ENCODE data around the gene MACROD1. TPM values are rescaled to one million over a fixed set of nuclear protein-coding genes. Genes with fewer than 3 reads are reported as not detected.

Gene MACROD1
- total RNA-seq, 2 experiments from 2014 or later: 6.0 to 6.3 TPM

DNA sequence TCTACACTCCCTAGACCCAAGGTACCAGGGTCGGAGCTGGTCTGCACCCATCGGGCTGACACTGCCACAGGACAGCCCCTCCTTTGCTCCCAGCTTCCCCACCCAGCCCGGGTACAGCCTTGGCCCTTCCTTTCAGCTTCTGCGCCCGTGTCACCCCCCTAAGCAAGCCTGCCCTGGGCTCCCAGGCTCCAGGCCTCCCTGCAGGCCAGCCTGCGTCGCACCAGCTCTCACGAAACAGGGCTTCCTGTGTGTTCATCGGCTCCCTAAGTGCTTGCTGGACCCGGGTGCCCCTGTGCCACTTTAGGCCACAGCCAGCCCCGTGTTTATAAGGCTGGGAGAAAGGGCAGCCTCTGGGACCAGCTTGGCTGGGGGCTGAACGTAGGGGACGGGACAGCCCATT is 109.1 kb downstream of the MACROD1 start:
- H3K4me3 ChIP-seq (ENCODE audit: low read length): no peak overlapping the region
- TF ChIP-seq, protein P1, sequence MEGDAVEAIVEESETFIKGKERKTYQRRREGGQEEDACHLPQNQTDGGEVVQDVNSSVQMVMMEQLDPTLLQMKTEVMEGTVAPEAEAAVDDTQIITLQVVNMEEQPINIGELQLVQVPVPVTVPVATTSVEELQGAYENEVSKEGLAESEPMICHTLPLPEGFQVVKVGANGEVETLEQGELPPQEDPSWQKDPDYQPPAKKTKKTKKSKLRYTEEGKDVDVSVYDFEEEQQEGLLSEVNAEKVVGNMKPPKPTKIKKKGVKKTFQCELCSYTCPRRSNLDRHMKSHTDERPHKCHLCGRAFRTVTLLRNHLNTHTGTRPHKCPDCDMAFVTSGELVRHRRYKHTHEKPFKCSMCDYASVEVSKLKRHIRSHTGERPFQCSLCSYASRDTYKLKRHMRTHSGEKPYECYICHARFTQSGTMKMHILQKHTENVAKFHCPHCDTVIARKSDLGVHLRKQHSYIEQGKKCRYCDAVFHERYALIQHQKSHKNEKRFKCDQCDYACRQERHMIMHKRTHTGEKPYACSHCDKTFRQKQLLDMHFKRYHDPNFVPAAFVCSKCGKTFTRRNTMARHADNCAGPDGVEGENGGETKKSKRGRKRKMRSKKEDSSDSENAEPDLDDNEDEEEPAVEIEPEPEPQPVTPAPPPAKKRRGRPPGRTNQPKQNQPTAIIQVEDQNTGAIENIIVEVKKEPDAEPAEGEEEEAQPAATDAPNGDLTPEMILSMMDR (IDR thresholded peaks at IDR 0.05): no peak
- POLR2A ChIA-PET: no interaction called here
- H3K9me3 Mint-ChIP-seq: no peaks in the 10 kb centered on the region
- peaks cover 13% of the 10 kb centered on the region for H3K4me1 ChIP-seq (ENCODE audit: insufficient read depth, low read length)
- H3K9me3 ChIP-seq (ENCODE audit: control insufficient read depth in 1 of 2, insufficient read depth in 1 of 2, low read length in 2 of 2): peaks cover 0 to 11% of the 10 kb centered on the region in 2 experiments
- no peaks in the 10 kb centered on the region for H3K36me3 Mint-ChIP-seq (ENCODE audit: low read depth)
- intact Hi-C loops (cut with DNase I, micrococcal nuclease): no loop called here
- CTCF ChIA-PET: no interaction called here
- peaks cover 10 to 13% of the 10 kb centered on the region in 2 experiments for H3K27me3 ChIP-seq (ENCODE audit: control insufficient read depth in 1 of 2, insufficient read depth in 2 of 2, low read length in 2 of 2)
- no peaks in the 10 kb centered on the region for H3K36me3 ChIP-seq (ENCODE audit: insufficient read depth, low read length)
- peaks cover 10% of the 10 kb centered on the region for H3K27me3 Mint-ChIP-seq
- no peak overlapping the region for H3K27ac ChIP-seq (ENCODE audit: low read depth in 1 of 2, low read length in 2 of 2)
- no peak overlapping the region for H3K4me3 Mint-ChIP-seq
- no peak overlapping the region for H3K27ac Mint-ChIP-seq
- DNase-seq (no peak), ATAC-seq (ENCODE audit: poor library complexity) (no peak)
- peaks cover 5% of the 10 kb centered on the region for H3K4me1 Mint-ChIP-seq (ENCODE audit: low read depth)

DNA sequence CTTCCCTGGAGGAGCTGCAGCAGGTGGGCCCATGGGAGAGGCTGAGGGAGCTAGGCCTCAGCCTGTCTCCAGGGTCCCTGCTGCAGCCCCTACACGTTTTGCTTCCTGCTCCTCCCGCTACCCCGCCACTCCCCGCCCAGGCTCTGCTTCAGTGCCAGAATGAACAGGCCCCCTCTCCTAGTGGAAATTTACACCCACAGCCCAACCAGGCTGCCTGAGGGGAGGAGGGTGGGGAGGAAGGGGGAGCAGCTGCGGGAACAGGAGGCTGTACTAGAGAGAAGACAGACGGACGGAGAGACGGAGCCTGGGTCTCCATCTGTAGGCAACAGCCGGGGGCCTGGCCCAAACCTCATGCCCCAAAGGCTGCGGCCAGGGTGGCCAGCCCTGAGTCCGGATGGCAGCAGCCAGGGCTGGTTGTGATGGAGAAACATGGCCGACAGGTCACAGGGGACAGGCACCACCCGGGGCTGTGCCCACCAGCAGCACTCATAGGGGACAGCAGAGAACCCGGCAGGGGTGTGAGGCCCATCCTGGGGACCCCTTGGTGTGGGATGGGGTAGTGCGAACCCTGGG is 109.6 kb downstream of the MACROD1 start:
- H3K27ac ChIP-seq (ENCODE audit: low read depth in 1 of 2, low read length in 2 of 2): no peak overlapping the region
- Mint-ChIP-seq H3K9me3 (no peaks in the 10 kb centered on the region), H3K4me3 (no peak overlapping the region), H3K36me3 (ENCODE audit: low read depth) (no peaks in the 10 kb centered on the region), H3K4me1 (ENCODE audit: low read depth) (peaks cover 5% of the 10 kb centered on the region), H3K27ac (no peak overlapping the region), H3K27me3 (peaks cover 5% of the 10 kb centered on the region)
- peaks cover 0 to 11% of the 10 kb centered on the region in 2 experiments for H3K9me3 ChIP-seq (ENCODE audit: control insufficient read depth in 1 of 2, insufficient read depth in 1 of 2, low read length in 2 of 2)
- DNase-seq (no peak), ATAC-seq (ENCODE audit: poor library complexity) (no peak)
- POLR2A ChIA-PET: no interaction called here
- intact Hi-C loops (cut with DNase I, micrococcal nuclease): no loop called here
- peaks cover 11% of the 10 kb centered on the region for H3K4me1 ChIP-seq (ENCODE audit: insufficient read depth, low read length)
- TF ChIP-seq, protein P1 (IDR thresholded peaks at IDR 0.05): no peak
- H3K27me3 ChIP-seq (ENCODE audit: control insufficient read depth in 1 of 2, insufficient read depth in 2 of 2, low read length in 2 of 2): peaks cover 5 to 11% of the 10 kb centered on the region in 2 experiments
- CTCF ChIA-PET: no interaction called here
- no peak overlapping the region for H3K4me3 ChIP-seq (ENCODE audit: low read length)
- H3K36me3 ChIP-seq (ENCODE audit: insufficient read depth, low read length): no peaks in the 10 kb centered on the region

- Histone ChIP-seq H3K4me3 (ENCODE audit: low read length) (no peak overlapping the region), H3K27ac (ENCODE audit: low read depth in 1 of 2, low read length in 2 of 2) (no peak overlapping the region), H3K4me1 (ENCODE audit: insufficient read depth, low read length) (no peaks in the 10 kb centered on the region), H3K36me3 (ENCODE audit: insufficient read depth, low read length) (no peaks in the 10 kb centered on the region), H3K27me3 (ENCODE audit: control insufficient read depth in 1 of 2, insufficient read depth in 2 of 2, low read length in 2 of 2) (peaks cover 2 to 3% of the 10 kb centered on the region in 2 experiments), H3K9me3 (ENCODE audit: control insufficient read depth in 1 of 2, insufficient read depth in 1 of 2, low read length in 2 of 2) (peaks cover 0 to 5% of the 10 kb centered on the region in 2 experiments)
- no peaks in the 10 kb centered on the region for H3K36me3 Mint-ChIP-seq (ENCODE audit: low read depth)
- ChIA-PET CTCF (no interaction called here), POLR2A (no interaction called here)
- no peaks in the 10 kb centered on the region for H3K4me1 Mint-ChIP-seq (ENCODE audit: low read depth)
- no peaks in the 10 kb centered on the region for H3K9me3 Mint-ChIP-seq
- TF ChIP-seq, protein P1 (IDR thresholded peaks at IDR 0.05): no peak
- intact Hi-C loops (cut with DNase I, micrococcal nuclease): no loop called here
- no peaks in the 10 kb centered on the region for H3K27me3 Mint-ChIP-seq
- DNase-seq: no peak
- no peak for ATAC-seq (ENCODE audit: poor library complexity)
- no peak overlapping the region for H3K4me3 Mint-ChIP-seq
- H3K27ac Mint-ChIP-seq: no peak overlapping the region
Observed at GRCh38 chr11:64055077-64055476, 110.8 kb downstream of the MACROD1 start.
